HG03439 (cell line): ENCODE measurements around the gene KRTAP25-1.

Source experiments
- ATAC-seq: cut with Tn5 transposase; IDR thresholded peaks from one replicate; pipeline ENCODE4 v1.9.1; 2021; ENCODE audit warnings: mild to moderate bottlenecking, moderate library complexity; ENCODE audit not compliant: unreplicated experiment

The KRTAP25-1 gene

GRCh38 chr21:30251781-30252180 lies 37.5 kb downstream of the KRTAP25-1 start:
- no peak for ATAC-seq

- ATAC-seq: no peak
Observed at GRCh38 chr21:30249936-30250335, 39.4 kb downstream of the KRTAP25-1 start.

GRCh38 chr21:30248844-30249243 lies 40.5 kb downstream of the KRTAP25-1 start:
- no peak for ATAC-seq

- no peak for ATAC-seq
Observed at GRCh38 chr21:30245061-30245460, 44.3 kb downstream of the KRTAP25-1 start.

GRCh38 chr21:30243691-30244090 lies 45.6 kb downstream of the KRTAP25-1 start:
- no peak for ATAC-seq

- ATAC-seq: no peak
Observed at GRCh38 chr21:30240661-30241060, 48.7 kb downstream of the KRTAP25-1 start.
